ENCODE results near the gene RIIAD1. TPM values are rescaled to one million over a fixed set of nuclear protein-coding genes. Genes with fewer than 3 reads are reported as not detected.

The RIIAD1 gene
- total RNA-seq, 1 experiment from 2014 or later: not detected

DNA sequence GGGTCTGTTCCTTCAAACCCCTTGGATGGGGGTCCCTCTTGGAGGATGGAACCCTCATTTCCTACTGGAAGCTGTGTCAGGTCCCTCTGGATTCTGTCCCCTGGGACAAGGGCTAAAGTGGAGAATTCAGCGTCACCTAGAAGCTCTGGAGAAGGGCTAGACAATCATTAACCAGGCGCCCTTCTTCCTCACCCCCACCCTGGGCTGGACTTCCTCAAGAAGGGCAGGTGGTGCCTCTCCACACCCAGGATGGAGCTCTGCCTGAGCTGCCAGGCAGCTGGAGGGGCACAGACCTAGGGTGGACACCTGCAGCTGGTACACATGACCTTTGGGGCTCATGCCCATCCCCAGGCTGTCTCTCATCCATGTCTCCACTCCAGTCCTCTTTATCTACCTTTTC, 8.3 kb upstream of the RIIAD1 start:
- no TSS peak for BruUV-seq (replicated peaks)
- Histone ChIP-seq H3K79me2 (ENCODE audit: low read length) (no peaks in the 10 kb centered on the region), H3K4me2 (ENCODE audit: low read length) (no peak overlapping the region), H3K9ac (ENCODE audit: low read length) (no peak overlapping the region), H3K27me3 (ENCODE audit: low read length) (peaks cover 3% of the 10 kb centered on the region; the same call in 1 of the 2 replicates), H3K4me1 (ENCODE audit: insufficient read depth, low read length) (no peaks in the 10 kb centered on the region), H3K36me3 (ENCODE audit: low read depth, low read length) (no peaks in the 10 kb centered on the region), H3K4me3 (ENCODE audit: low read length) (no peak overlapping the region), H3K27ac (ENCODE audit: low read length) (no peak overlapping the region), H4K20me1 (ENCODE audit: low read length) (no peaks in the 10 kb centered on the region), H3F3A (ENCODE audit: low read length, unreplicated experiment) (no peaks in the 10 kb centered on the region), H2AFZ (ENCODE audit: low read length) (no peak overlapping the region), H3K9me2 (replicated peaks; ENCODE audit: low read length) (no peaks in the 10 kb centered on the region), H3K9me3 (ENCODE audit: low read length) (no peaks in the 10 kb centered on the region)
- TF ChIP-seq EZH2phosphoT487 (IDR thresholded peaks at IDR 0.05; ENCODE audit: borderline replicate concordance, low read length) (no peak), EZH2 (IDR thresholded peaks at IDR 0.05; ENCODE audit: low read length, unreplicated experiment) (no peak)
- TF ChIP-seq, protein P1, sequence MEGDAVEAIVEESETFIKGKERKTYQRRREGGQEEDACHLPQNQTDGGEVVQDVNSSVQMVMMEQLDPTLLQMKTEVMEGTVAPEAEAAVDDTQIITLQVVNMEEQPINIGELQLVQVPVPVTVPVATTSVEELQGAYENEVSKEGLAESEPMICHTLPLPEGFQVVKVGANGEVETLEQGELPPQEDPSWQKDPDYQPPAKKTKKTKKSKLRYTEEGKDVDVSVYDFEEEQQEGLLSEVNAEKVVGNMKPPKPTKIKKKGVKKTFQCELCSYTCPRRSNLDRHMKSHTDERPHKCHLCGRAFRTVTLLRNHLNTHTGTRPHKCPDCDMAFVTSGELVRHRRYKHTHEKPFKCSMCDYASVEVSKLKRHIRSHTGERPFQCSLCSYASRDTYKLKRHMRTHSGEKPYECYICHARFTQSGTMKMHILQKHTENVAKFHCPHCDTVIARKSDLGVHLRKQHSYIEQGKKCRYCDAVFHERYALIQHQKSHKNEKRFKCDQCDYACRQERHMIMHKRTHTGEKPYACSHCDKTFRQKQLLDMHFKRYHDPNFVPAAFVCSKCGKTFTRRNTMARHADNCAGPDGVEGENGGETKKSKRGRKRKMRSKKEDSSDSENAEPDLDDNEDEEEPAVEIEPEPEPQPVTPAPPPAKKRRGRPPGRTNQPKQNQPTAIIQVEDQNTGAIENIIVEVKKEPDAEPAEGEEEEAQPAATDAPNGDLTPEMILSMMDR (conservative IDR thresholded peaks at IDR 0.05; ENCODE audit: low read depth, low read length): no peak
- ChIA-PET POLR2A (ENCODE audit: unreplicated experiment) (no interaction called here), CTCF (no interaction called here)
- intact Hi-C loops (cut with micrococcal nuclease): no loop called here
- ATAC-seq: no peak
- no peak for DNase-seq

DNA sequence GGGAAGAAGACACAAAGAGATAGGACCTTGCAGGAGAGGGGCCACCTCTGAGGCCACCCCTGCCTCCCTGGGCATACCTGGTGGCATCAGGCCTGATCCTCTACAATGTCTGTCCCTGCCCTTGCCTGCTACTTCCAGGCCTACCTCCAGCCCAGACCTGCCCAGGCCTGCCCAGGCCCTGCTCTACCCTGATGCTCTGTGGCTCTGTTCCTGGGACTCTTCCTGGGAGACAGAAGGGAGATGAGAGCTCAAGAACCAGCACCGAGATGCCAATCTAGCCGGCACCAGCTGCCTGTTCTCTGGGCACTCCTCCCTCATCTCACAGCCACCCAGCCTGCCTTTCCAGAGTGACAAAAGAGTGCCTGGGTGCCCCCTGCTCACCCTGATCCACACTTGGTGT, 7.4 kb upstream of the RIIAD1 start:
- no peak overlapping the region for H2AFZ ChIP-seq (ENCODE audit: low read length)
- H3K4me1 ChIP-seq (ENCODE audit: insufficient read depth, low read length): no peaks in the 10 kb centered on the region
- H3F3A ChIP-seq (ENCODE audit: low read length, unreplicated experiment): no peaks in the 10 kb centered on the region
- DNase-seq: no peak
- no peaks in the 10 kb centered on the region for H3K9me3 ChIP-seq (ENCODE audit: low read length)
- no peak overlapping the region for H3K4me2 ChIP-seq (ENCODE audit: low read length)
- H3K27ac ChIP-seq (ENCODE audit: low read length): no peak overlapping the region
- TF ChIP-seq EZH2 (IDR thresholded peaks at IDR 0.05; ENCODE audit: low read length, unreplicated experiment): no peak
- TF ChIP-seq, protein P1 (conservative IDR thresholded peaks at IDR 0.05; ENCODE audit: low read depth, low read length): no peak
- TF ChIP-seq EZH2phosphoT487 (IDR thresholded peaks at IDR 0.05; ENCODE audit: borderline replicate concordance, low read length): no peak
- H3K79me2 ChIP-seq (ENCODE audit: low read length): no peaks in the 10 kb centered on the region
- no peaks in the 10 kb centered on the region for H3K36me3 ChIP-seq (ENCODE audit: low read depth, low read length)
- intact Hi-C loops (cut with micrococcal nuclease): no loop called here
- H4K20me1 ChIP-seq (ENCODE audit: low read length): no peaks in the 10 kb centered on the region
- no TSS peak for BruUV-seq (replicated peaks)
- no peak overlapping the region for H3K4me3 ChIP-seq (ENCODE audit: low read length)
- no peaks in the 10 kb centered on the region for H3K9me2 ChIP-seq (replicated peaks; ENCODE audit: low read length)
- ChIA-PET POLR2A (ENCODE audit: unreplicated experiment) (no interaction called here), CTCF (no interaction called here)
- H3K9ac ChIP-seq (ENCODE audit: low read length): no peak overlapping the region
- H3K27me3 ChIP-seq (ENCODE audit: low read length): peaks cover 3% of the 10 kb centered on the region; the same call in 1 of the 2 replicates
- no peak; the same call in 1 of the 2 replicates for ATAC-seq

DNA sequence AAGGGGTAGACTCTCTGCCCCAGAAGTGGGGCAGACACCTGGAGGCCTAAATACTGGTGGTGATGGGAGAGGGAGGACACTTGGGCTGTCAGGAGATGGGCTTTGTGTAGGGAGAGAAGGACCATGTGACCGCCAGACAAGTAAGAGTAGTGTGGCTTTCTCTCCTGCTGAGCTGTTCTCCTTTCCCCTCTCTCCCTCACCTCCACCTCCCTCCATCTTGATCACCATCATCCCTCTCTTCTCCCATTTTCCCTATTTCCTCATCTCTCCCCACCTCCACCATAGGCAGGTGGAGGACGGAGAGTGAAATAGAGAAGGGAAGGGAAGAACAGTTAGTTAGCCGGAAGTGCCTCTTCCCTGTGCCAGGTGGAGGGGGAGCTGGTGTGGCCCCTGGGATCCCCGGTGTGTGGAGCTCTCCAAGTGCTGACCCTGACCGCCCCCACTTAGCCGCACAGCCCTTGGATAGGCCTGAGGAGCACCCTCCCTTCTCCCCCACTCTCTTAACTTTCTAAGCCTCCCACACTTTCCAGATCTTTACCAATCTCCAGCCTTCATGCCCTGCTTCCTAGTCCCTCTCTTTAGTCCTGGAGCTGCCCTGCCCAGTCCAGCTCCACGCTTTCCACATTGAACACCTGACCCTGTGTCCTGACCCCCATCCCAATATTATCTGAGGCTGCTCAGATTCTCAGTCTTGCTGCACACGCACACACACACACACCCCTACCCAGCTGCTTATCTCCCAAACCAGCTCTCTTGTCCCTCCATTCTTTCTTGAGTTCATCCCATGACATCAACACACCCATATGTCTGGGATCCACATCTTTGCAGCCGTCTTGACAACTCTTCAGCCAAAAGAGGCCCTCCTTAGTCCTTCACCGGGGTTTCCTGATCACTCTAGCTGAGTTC, 6.2 kb upstream of the RIIAD1 start:
- Histone ChIP-seq H3K27me3 (ENCODE audit: low read length) (peaks cover 3% of the 10 kb centered on the region; the same call in 1 of the 2 replicates), H3K9ac (ENCODE audit: low read length) (no peak overlapping the region), H3K4me2 (ENCODE audit: low read length) (no peak overlapping the region), H3K36me3 (ENCODE audit: low read depth, low read length) (no peaks in the 10 kb centered on the region), H3K27ac (ENCODE audit: low read length) (no peak overlapping the region), H3K9me3 (ENCODE audit: low read length) (no peaks in the 10 kb centered on the region), H3K79me2 (ENCODE audit: low read length) (no peaks in the 10 kb centered on the region), H3K4me3 (ENCODE audit: low read length) (no peak overlapping the region), H3F3A (ENCODE audit: low read length, unreplicated experiment) (no peaks in the 10 kb centered on the region), H3K9me2 (replicated peaks; ENCODE audit: low read length) (no peaks in the 10 kb centered on the region), H4K20me1 (ENCODE audit: low read length) (no peaks in the 10 kb centered on the region), H2AFZ (ENCODE audit: low read length) (no peak overlapping the region), H3K4me1 (ENCODE audit: insufficient read depth, low read length) (no peaks in the 10 kb centered on the region)
- ATAC-seq (no peak), DNase-seq (no peak)
- BruUV-seq (replicated peaks): no TSS peak
- intact Hi-C loops (cut with micrococcal nuclease): no loop called here
- ChIA-PET POLR2A (ENCODE audit: unreplicated experiment) (interaction anchor here (0.5 kb wide), 1 partner anchor 322 kb away, joined by 4 read pairs; the partner anchor contains the start of gene S100A11), CTCF (interaction anchor here (0.7 kb wide), 1 partner anchor 115 kb away, joined by 3 read pairs; no protein-coding TSS in a partner anchor)
- TF ChIP-seq EZH2phosphoT487 (IDR thresholded peaks at IDR 0.05; ENCODE audit: borderline replicate concordance, low read length) (no peak), EZH2 (IDR thresholded peaks at IDR 0.05; ENCODE audit: low read length, unreplicated experiment) (no peak)
- TF ChIP-seq, protein P1 (conservative IDR thresholded peaks at IDR 0.05; ENCODE audit: low read depth, low read length): no peak

Measured in PC-3 (cell line).